Stimulated activated CD8-positive, alpha-beta memory T cell treated with anti-CD3 and anti-CD28 coated beads, Interleukin-7, amount 100 ng/mL, for 1 hour (primary cell): Measurements from ENCODE around the gene RAD51B.
"Not testable (repeated sequence)": the region's sequence is repeated elsewhere in the genome, so short reads cannot be mapped to it uniquely, and the experiment has no call there.

Source experiments
- DNase-seq, 2 donors: peaks; one replicate each; pipeline ENCODE4 v3.0.0-alpha.2; 2020; ENCODE audit warnings: low read depth in 2 of 2

RAD51B gene

DNA sequence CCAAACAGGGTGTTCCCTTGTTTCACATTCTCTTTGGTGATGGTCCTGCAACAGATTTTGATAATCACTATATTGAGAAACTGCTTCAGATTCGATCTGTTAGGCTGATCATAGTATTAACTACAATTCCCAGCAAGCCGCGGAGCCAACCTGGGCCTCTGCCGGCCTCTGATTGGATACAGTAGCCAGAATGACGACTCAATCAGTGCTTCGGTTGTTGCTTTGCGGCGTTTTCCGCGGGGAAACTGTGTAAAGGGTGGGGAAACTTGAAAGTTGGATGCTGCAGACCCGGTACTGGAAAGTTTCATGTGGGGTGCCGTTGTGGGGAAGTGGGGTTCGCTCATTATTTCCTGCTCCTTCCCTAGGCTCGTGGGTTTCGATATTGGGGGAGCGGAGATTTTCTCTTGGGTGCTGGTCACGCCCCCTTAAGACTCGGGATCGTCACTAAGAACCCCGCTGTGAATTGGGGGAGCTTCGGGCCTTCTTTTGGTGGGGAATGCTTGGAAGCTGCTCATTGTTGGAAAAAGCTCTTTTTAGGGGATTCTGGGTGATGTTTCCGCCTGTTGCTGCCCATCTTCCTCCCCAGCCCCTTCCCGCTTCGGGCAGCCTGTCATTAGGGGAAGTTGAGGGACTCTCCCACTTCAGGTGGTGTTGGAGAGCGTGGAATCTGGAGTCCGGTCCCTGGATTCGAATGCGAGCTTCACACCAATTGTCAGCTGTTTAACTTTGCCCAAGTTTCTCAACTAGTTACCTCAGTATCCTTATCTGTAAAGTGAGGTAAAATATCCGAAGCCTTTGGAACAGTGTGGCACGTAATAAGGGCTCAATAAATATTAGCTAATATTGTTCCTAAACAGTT lies at the start of gene RAD51B:
RAD51B (plus strand) TSS at position 217 of the 859 bp plus-strand sequence.
- DNase-seq = peak; percentile 70 to 74

DNA sequence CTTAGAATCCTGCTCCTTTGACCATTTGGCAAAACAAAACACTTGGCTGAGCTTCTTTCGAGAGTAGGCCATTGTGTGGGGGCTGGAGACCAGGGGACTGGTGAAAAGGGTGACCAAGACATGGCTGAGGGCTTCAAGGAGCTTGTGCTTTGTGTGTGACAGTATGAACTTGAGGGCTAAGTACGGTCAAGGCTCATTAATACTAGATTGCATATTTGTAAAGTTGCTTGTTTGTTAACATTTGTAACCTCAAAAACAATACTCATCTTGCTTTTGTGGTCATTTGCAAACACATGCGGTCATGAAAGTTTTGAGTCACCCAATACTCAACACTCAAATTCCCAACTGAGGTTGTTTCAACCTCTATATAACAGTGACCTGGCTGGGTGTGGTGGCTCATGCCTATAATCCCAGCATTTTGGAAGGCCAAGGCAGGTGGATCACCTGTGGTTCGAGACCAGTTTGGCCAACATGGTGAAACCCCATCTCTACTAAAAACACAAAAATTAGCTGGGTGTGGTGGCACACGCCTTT lies 45.7 kb upstream of the RAD51B start:
- DNase-seq = no peak

DNA sequence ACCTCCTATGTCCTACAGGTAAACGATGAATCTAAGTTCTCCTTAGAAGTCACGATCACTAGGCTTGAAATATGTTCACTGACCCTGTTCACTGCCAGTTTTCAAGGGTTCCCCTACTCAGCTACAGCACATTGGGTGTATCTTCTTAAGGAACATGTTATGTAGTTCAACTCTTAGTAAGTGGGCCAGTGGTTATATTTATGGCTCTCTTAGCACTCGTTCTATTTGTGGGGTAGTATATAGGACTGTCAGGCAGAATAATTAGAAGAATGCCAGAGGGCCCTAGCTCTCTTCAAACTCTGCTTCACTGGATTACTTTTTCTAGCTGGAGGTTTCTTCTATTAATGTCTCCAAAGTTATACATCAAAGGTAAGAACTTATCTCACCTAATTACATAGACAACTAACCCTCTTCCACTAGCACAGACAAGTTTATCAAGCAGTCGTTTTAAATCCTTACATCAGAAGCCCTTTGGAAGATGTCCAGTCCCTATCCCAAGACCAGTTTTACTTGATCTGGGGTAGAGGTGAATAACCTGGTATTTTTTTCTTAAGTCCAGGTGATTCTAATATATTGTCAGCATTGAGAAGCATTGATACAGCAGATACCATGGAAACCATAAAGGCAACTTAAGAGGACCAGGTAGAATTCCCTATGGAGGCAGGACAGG lies 42.8 kb upstream of the RAD51B start:
- DNase-seq = no peak

DNA sequence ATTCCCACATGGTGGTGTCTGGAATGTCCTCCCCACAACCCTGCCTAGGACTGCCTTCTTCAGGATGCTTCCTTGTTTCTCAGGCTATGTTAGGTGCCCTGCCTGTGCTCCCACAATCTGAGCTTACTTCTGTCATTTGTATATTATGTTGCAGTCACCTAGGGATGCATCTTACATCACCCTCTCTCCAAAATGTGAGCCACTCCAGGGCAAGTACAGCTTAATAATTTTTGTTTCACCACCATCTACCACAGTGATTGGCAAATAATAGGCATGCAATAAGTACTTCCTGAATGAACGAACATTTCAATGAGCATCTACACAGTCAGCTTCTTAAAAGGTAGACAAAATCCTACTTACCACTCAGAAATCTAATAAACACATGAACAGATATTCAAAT lies 40.8 kb upstream of the RAD51B start:
- no peak for DNase-seq

DNA sequence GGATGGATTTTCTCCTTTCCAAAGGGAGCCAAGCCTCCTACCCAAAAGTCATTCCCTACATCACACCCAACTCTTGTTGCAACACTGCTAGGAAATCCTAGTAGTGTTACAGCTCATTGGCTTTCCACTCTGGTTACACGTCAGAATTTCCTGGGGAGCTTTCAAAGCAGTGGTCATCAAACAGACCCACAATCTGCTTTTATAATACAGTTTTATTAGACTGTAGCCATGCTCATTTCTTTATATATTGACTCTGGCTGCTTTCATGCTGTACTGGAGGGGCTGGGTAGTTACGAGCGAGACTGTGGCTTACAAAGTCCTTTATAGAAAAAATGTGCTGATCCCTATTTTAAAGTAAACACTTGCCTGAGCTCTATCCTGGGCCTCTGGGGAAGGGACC lies 37.5 kb upstream of the RAD51B start:
- DNase-seq = no peak

DNA sequence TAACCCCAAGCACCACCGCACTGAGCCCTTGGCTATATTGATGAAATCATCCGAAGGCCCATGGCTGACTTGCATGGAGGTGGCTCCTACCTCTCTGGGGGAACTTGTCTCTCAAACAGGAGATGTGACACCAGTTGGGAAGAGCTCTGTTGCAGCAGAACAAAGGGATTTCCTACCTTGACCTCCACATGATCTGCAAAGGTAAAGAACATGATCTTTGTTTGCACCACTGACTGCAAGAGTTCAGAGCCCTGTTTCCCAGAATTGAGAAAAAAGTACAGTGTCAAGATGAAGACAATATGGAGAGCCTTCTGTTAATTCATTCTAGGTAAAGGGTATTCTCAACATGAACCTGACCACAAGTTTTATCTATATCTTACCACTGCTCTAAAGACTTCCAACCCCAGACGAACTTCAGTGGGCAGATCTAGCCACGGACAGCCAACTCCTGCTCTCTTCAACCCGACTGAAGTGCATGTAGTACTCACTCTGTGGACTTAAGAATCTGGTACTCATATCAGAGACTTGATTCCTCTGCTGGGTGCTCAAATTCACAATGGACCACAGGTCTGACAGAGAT lies 35.2 kb upstream of the RAD51B start:
- DNase-seq = no peak

DNA sequence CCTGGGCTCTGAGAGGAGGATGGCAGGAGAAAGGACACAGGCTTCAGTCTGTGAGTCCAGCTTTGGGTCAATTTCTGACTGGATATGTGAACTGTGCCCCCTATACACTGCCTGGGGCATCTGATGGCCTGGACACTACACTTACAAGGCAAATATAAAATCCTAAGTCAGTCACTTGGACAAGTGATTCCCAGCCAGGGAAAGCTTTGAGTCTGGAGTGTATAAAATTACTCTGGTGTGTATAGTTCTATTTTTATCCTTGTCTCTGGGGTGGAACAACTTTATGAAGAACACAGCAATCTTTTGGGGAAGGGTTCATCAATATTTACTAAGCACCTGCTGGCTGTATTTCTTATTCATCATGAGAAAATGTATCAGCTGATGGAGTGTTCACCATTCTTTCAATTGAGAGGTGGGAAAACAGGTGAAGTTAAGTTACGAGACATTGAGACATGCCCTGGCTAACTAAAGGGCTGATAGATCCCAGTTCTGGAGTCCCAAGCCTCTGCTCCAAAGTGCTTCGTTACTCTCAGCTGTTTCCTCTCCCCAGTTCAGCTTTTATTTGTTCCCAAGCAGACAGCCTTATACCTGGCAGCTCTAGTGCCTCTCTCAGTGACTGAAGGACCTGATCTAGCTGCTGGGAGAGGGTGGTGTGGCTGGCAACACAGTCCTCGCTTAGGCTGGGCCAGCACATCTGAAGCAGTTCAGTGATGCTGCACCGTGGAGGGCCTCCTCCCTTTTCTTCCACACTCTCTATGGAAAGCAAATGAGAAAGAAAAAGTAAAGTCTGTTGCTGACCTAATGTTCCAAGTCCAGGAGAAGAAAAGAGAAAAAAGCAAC lies 34.1 kb upstream of the RAD51B start:
- DNase-seq = no peak

DNA sequence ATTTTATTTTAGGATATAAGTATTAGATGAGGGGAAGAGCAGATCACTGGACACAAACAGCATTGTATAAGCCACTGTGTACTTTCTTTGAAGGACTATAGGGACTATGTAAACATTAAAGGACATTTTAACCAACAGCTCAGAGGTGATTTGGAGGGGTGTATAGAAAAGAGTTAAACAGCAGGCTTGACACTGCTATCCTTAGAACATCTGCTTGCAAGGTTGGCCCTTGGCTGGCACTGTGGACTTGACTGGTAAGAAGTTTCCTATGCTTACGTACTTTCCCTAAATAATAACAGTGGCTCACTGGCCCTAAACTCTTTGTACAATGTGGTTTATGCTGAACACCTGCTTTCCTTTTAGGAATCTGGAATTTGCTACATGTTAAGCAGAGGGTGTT lies 31.9 kb upstream of the RAD51B start:
- no peak for DNase-seq

DNA sequence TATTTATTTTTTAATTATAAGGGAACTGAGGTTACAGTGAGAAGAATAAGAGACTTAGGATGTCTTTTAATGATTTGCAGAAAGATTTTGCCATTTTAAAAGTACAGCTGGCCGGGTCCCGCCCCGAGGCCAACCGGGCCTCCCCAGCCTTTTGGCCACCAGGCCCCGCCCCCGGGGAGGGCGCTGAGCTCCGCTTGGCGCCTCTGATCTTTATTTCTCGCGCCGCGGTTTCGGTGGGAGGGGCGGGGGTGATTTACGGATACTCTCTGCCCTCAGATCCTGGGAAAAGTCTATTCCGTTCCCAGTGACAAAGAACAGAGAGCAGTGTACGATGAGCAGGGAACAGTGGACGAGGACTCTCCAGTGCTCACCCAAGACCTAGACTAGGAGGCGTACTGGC lies 20.8 kb upstream of the RAD51B start:
- no peak for DNase-seq

DNA sequence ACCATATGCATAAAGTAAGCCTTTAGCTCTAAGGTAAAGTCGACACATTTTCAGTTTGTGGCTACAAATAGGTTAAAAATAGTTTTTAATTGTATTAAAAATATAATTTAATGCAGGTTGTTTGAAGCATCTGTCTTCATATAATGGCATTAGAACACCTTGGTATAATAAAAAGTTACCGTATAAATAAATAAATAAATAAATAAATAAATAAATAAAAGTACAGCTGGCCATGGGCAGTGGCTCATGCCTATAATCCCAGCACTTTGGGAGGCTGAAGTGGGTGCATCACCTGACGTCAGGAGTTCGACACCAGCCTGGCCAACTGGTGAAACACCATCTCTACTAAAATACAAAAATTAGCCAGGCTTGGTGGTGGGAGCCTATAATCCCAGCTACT lies 18.8 kb upstream of the RAD51B start:
- DNase-seq = no peak

DNA sequence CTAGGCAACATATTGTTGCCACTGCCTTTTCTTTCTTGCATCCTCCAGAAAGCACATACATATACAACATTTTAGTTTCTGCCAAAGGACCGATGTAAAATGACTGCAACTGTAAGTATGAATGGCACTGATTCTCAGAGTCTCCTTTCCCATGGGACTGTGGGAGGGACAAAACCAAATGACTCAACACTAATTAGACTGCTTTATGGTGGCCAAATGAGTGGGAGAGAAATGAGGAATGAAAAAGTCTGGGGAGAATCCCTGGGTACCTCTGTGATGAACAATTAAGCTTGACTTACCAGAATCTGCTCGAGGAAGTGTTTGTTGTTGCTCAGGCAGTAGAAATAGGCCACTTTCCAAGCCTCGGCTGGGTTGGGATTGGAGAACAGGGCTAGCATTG lies 13.3 kb upstream of the RAD51B start:
- DNase-seq = no peak

DNA sequence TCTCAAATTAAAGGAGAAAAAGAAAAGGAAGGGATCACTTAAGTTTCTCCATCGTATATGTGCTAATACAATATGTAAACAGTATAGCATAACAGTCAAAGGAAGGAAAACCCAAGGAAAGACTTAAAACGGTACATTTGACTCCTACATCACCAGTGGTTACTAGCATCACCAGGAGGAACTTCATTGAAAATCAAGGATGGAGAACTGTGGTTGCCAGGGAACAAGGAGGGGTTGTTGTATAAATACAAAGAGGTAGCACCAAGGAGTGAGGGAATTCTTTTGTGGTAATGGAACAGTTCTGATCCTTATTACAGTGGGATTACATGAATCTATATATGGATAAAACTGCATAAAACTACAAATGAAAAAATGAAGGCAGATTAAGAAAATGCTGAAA lies 4.8 kb upstream of the RAD51B start:
- DNase-seq = no peak

DNA sequence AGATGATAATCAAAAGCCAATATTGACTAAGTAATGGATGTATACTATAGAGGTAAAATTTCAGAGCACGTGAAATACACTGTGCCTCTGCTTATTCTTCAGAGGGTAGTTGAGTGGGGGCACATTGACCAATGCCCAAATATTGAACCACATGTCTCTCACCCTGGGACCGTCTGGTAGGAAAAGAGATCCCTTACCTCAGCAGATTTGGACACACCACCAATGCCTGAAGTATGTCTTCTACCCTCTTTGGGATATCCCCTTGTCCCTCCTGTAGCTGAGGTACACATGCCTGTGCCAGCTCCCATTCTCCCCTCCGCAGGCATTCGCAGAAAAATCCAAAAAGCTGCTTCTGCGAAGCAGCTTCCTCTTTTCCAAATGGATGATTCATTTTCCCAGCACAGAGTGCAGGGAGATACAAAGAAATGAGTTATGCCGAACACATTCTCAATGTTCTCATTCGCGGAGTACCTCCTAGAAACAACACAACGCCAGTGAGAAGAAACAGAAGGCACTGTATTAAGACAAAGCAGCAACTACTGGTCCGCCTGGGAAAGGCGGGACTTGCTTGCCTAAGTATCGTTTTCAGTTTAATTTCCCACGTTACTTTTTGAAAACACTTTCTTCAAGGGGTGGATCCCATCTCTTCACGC lies 3.9 kb upstream of the RAD51B start:
- DNase-seq = no peak

DNA sequence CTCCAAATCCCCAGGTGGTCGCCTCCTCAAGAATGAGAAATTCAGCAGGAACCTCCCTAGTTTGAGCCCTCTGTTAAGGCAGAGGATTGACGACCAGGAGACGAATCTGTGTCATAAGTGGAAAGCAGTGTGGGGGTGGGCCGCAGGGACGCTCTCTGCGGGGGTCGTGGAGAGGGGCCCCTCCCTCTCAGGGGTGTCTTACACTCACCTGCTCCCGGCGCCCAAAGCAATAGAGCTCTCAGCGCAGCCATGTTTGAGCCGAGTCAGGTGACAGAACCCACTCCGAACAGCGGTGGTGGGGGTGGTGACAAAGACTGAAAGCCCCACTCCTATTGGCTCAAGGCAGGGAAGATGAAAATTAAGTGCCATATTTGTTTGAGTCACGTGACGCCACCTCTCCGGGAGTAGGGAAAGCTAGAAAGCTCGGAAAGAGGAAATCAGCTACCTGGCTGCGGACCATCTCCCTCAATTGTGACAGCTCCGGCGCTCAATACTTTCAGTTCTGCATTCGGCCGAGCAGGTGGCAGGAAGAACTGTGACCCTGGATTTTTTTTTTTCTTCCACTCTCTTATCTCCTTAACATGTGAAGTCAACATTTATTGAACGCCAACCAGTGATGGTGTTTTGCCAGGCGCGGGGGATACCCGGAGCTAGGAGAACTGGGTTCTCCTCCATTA lies 3.1 kb upstream of the RAD51B start, which contains the start of gene ZFYVE26:
ZFYVE26 (minus strand) TSS at position 265 of the 677 bp plus-strand sequence. CDS start 627 bp downstream, outside the sequence.
- peak; percentile 71 to 73 for DNase-seq

DNA sequence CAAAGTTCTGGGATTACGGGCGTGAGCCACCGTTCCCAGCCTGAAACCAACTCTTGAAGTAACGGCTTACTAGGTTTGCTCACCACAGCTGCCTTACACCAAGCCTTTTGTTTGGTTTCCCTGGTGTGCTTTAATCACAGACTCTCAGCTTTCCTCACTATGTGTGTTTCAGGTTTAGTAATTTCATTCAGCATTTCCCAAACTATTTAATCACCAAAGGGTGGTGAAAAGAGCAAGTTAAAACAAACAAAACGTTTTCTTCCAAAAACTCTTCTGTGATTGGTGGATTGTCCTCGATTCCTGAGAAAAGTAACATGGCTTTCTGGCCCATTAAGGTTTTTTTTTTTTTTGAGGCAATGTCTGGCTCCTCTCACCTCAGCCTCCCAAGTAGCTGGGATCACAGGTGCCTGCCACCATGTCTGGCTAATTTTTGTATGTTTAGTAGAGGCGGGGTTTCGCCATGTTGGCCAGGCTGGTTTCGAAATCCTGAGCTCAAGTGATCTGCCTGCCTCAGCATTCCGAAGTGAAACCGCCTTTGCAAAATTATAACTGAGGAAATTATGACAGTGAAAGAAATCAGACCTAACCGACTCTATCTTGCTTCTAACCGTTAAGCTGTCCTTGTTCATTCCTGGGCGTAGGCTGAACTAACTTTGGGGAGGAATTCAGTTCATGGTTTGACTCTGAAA lies 1.7 kb upstream of the RAD51B start:
- no peak for DNase-seq

DNA sequence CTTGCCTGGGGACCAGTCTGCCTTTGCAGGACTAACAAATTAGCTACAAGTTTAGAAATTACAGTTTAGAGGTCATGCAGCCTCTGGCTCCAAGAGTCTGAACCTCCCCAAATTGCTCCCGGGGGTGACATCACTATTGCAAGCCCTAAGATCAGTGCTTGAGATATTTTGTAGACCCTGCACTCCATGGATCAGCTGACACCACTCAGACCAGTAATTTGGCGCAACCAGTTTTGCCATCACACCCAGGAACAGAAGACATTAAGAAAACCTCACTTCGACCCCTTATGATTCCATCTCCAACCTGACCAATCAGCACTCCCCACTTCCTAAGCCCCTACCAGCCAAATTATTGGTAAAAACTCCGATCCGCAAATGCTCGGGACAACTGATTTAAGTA lies 1.1 kb upstream of the RAD51B start:
- DNase-seq = not testable (repeated sequence)

DNA sequence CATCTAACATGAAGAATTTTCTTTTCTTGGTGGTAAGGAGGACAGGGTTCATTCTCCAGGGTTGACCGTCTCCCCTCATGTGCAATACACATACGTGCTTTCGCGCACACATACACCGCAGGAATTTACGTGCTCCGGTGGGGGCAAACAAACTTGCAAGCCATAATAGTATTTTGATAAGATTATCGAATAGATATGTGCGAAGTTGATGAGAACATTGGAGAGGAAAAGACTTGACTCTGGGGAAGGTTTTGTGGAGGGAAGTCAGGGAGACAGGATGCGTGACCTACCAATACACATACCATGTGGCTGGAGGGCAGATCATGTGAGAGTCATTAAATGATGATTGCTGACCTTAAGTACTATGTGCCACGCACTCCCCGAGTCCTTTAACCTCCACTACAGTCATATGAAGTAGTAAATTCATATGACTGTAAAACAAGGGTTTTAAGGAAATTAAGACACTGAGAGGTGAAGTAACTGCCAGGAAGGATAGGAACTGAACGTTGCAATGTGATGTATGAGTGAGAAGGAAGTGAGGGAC lies 921 bp downstream of the RAD51B start:
- DNase-seq = no peak

DNA sequence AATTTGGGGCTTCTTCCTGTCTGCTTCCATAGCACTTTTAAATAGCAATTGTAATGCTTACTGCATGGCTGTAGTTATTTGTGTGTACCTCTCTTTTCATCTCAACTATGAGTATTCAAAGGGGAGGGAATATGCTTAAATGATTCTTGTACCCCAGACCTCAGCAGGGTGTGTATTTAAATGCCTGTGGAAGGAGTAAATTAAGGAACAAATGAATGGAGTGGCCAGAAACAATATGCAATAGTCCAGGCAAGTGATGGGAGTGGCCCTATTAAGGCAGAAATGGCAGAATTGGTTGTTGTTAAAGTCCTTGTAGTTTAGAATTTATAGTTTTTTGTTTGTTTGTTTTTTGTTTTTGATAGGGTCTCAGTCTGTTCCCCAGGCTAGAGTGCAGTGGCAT lies 1.5 kb downstream of the RAD51B start:
- DNase-seq = no peak

DNA sequence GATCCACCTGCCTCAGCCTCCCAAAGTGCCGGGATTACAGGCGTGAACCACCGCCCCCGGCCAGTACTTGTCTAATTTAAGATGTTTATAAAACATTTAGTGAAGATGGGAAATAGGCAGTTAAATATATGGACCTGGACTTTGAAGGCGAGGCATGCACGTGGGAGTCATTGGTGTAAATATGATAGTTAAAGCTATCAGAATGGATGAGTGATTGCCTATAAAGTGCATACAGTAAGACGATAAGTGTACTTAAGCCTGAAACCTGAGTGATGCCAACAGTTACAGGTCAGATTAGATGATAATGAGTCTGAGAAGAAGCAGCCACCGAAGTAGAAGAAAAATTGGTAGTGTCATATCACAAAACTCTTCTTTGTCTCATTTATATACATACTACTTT lies 11.5 kb downstream of the RAD51B start:
- DNase-seq = no peak

DNA sequence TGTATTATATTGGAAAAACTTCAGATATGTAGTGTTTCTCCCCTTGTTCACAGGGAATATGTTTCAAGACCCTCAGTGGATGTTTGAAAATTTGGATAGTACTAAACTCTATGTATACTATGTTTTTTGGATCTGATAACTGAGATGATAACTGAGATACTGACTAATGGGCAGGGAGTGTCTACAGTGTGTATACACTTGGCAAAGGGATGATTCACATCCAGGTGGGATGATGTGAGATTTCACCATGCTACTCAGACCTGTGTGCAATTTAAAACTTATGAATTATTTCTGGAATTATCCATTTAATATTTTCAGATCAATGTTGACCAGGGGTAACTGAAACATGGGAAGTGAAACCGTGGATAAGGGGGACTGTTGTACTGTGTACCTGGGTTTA lies 13.8 kb downstream of the RAD51B start:
- no peak for DNase-seq
